ENCODE results near the gene PLAC1. TPM values are rescaled to one million over a fixed set of nuclear protein-coding genes. Genes with fewer than 3 reads are reported as not detected.

The PLAC1 gene
- total RNA-seq, 2 donors from 2014 or later, result not detected

DNA sequence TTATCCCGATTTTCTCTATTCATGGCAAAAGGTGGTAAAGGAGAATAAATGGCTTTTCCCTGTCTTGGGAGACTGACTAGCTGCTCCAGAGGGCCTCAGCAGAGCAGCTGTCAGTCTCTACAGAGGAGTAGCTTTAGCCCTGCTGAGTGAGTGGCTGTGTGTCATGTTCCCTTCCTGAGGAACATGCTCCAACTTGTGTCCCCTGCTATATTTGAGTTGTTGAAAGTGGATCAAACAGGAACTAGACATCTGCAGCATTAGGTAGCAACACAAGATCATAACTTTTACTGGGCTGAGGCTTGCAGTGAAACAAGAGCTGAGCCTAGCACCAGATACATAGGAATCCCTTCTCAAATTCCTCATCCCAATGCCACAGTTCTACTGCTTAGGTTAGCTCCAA lies 26.7 kb upstream of the PLAC1 start:
- Histone ChIP-seq H3K4me3 (no peak overlapping the region), H3K27me3 (no peaks in the 10 kb centered on the region), H3K9me3 (no peaks in the 10 kb centered on the region), H3K27ac (no peak overlapping the region), H3K4me1 (no peaks in the 10 kb centered on the region), H3K36me3 (no peaks in the 10 kb centered on the region)
- DNase-seq (ENCODE audit: low spot score), result no peak
- TF ChIP-seq, protein P1, sequence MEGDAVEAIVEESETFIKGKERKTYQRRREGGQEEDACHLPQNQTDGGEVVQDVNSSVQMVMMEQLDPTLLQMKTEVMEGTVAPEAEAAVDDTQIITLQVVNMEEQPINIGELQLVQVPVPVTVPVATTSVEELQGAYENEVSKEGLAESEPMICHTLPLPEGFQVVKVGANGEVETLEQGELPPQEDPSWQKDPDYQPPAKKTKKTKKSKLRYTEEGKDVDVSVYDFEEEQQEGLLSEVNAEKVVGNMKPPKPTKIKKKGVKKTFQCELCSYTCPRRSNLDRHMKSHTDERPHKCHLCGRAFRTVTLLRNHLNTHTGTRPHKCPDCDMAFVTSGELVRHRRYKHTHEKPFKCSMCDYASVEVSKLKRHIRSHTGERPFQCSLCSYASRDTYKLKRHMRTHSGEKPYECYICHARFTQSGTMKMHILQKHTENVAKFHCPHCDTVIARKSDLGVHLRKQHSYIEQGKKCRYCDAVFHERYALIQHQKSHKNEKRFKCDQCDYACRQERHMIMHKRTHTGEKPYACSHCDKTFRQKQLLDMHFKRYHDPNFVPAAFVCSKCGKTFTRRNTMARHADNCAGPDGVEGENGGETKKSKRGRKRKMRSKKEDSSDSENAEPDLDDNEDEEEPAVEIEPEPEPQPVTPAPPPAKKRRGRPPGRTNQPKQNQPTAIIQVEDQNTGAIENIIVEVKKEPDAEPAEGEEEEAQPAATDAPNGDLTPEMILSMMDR (IDR thresholded peaks at IDR 0.05), result no peak

DNA sequence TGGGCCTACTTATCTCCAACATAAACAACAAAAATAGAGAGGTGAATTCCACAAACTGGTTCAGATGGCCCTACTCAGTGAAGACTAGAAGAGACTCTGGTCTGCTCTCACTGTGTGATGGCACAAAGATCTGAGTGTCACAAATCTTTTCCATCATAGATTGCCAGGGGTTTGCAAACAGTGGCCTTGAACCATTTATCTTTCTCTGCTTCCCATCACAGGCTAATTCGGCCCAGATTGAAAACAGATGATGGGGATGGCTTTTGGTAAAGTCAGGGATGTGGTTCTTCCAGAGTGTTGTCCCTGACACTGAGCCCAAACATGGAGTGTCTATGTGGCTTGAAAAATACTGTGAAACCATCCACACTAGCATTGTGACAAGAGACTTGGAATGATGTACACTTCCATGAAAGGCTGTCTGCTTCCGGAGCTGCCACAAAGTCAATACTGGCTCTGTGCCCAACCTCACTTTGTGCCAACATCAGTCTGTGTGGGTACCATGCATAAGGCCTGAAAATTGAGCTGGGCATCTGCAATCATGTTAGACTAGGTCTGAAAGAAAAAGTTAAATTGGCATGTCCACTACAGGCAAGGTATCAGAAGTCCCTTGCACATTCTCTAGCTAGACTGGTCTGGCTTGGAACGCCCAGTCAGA lies 25.2 kb upstream of the PLAC1 start:
- DNase-seq (ENCODE audit: low spot score), result no peak
- no peak overlapping the region for H3K4me3 ChIP-seq
- no peaks in the 10 kb centered on the region for H3K27me3 ChIP-seq
- no peaks in the 10 kb centered on the region for H3K9me3 ChIP-seq
- H3K36me3 ChIP-seq, result no peaks in the 10 kb centered on the region
- TF ChIP-seq, protein P1 (IDR thresholded peaks at IDR 0.05), result no peak
- H3K27ac ChIP-seq, result no peak overlapping the region
- no peaks in the 10 kb centered on the region for H3K4me1 ChIP-seq

DNA sequence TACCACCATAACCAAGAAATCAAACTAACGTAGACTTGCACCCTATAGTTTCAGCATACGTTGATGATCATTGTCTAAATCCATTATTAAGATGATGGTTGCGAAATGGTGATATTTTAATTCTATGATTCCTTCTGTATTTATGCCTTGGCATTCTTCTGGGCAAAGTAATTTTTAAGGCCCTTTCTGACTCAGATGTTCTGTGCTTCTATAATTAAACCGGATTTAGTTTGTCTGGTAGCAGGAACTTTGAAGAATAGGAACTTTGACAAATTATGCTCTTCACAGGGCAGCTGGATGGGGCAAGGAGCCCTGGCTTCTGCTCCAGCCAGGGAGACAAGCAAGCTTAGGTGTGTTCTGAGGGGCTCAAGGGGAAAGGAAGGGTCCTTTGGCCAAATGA lies 23.8 kb upstream of the PLAC1 start:
- Histone ChIP-seq H3K27me3 (no peaks in the 10 kb centered on the region), H3K4me3 (no peak overlapping the region), H3K4me1 (no peaks in the 10 kb centered on the region), H3K36me3 (no peaks in the 10 kb centered on the region), H3K9me3 (no peaks in the 10 kb centered on the region), H3K27ac (no peak overlapping the region)
- TF ChIP-seq, protein P1 (IDR thresholded peaks at IDR 0.05), result no peak
- no peak for DNase-seq (ENCODE audit: low spot score)

DNA sequence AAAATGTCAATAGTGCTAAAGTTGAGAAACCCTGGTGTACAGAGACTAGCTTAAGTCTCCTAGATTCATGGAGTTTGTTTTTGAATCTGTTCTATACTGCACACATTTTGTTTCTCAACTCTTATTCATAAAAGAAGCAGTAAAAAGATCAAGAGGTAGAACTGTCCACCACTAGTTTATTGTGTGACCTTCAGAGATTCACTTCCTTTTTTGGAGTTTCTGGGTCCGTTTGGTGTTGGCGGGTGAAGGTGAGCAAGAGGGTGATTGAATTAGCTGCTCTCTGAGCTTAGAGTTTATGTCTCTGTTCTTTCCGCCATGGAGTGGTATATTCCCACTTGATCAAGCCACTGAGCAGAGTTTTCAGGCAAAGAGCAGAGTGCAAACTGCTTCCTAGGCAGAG lies 21.4 kb upstream of the PLAC1 start:
- no peaks in the 10 kb centered on the region for H3K27me3 ChIP-seq
- no peak overlapping the region for H3K27ac ChIP-seq
- no peak overlapping the region for H3K4me3 ChIP-seq
- no peak for DNase-seq (ENCODE audit: low spot score)
- H3K4me1 ChIP-seq, result no peaks in the 10 kb centered on the region
- TF ChIP-seq, protein P1 (IDR thresholded peaks at IDR 0.05), result no peak
- H3K9me3 ChIP-seq, result no peaks in the 10 kb centered on the region
- no peaks in the 10 kb centered on the region for H3K36me3 ChIP-seq

DNA sequence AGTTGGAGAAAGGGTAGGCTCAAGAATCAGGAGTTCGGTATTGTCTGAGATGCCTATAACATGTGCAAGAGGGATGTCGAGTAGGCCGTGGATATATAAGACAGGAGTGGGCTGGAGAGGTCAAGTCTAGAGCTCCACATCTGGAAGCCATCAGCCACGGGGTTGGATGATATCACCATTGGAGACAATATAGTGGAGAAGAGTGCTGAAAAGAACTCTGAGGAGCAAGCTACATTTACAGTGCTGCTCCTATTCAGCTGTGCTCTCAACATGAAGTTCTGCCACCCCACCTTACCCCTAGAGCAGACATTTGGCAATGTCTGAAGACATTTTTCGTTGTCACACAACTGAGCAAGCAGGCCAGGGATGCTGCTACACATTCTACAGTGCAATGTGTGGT lies 20.9 kb upstream of the PLAC1 start:
- no peaks in the 10 kb centered on the region for H3K36me3 ChIP-seq
- no peak overlapping the region for H3K4me3 ChIP-seq
- H3K4me1 ChIP-seq, result no peaks in the 10 kb centered on the region
- no peak overlapping the region for H3K27ac ChIP-seq
- no peak for DNase-seq (ENCODE audit: low spot score)
- TF ChIP-seq, protein P1 (IDR thresholded peaks at IDR 0.05), result no peak
- no peaks in the 10 kb centered on the region for H3K9me3 ChIP-seq
- no peaks in the 10 kb centered on the region for H3K27me3 ChIP-seq

DNA sequence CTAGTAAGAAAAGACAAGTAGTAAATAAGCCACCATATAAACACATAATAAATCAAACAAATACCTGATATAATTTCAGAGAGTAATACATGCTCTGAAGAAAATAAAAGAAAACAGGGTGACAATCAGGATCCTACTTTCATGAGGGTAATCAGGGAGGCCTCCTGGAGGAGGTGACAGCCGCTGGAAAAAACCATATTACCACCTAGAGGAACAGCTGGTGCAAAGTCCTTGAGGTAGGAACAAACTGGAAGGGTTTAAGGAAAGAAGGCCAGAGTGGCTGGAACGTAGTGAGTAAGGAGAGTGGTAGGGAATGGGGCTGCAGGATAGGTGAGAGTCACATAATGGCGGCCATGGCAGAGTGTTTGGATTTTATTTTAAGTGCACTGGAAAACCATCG lies 19.1 kb upstream of the PLAC1 start:
- H3K4me1 ChIP-seq, result no peaks in the 10 kb centered on the region
- H3K9me3 ChIP-seq, result no peaks in the 10 kb centered on the region
- no peak overlapping the region for H3K27ac ChIP-seq
- no peak overlapping the region for H3K4me3 ChIP-seq
- no peaks in the 10 kb centered on the region for H3K27me3 ChIP-seq
- no peak for DNase-seq (ENCODE audit: low spot score)
- TF ChIP-seq, protein P1 (IDR thresholded peaks at IDR 0.05), result no peak
- H3K36me3 ChIP-seq, result no peaks in the 10 kb centered on the region

Data from right atrium auricular region (tissue), 2 donors.